ENCODE results near the gene GNG12. TPM values are rescaled to one million over a fixed set of nuclear protein-coding genes. Genes with fewer than 3 reads are reported as not detected.
A peak's percentile ranks its signal among the peaks of the same experiment; 100 is the strongest.

GNG12 gene
- total RNA-seq, 1 donor from 2014 or later: 0.05 TPM

DNA sequence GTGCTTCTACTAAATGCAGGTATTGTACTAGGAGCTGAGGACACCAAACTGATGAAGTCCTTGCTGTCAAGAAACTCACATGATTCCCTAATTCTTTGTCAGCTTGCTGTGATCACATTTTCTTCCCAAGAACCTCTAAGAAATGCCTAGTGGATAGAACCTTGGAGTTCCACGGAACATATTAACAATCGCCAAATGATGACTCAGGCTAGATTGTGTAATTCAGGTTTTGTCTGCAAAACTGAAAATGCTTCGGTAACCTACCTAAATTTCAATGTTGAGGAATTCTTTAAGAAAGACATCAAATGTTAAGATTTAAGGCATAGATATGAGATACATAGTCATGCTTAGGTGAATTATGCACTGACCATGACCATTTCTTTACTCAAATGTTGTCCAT, 150.0 kb downstream of the GNG12 start:
- no peak for DNase-seq
- Mint-ChIP-seq H3K27ac (peak overlapping the region; percentile 96), H3K27me3 (peaks cover 3% of the 10 kb centered on the region), H3K4me1 (peaks cover 29% of the 10 kb centered on the region), H3K36me3 (ENCODE audit: low read depth) (peaks cover 17% of the 10 kb centered on the region), H3K4me3 (peak overlapping the region; percentile 91), H3K9me3 (no peaks in the 10 kb centered on the region)
- intact Hi-C loops (cut with micrococcal nuclease): loop anchor here (10.0 kb wide), 4 partner anchors 379 to 1409 kb away; partner anchors contain the start of genes IL12RB2 and SLC35D1

DNA sequence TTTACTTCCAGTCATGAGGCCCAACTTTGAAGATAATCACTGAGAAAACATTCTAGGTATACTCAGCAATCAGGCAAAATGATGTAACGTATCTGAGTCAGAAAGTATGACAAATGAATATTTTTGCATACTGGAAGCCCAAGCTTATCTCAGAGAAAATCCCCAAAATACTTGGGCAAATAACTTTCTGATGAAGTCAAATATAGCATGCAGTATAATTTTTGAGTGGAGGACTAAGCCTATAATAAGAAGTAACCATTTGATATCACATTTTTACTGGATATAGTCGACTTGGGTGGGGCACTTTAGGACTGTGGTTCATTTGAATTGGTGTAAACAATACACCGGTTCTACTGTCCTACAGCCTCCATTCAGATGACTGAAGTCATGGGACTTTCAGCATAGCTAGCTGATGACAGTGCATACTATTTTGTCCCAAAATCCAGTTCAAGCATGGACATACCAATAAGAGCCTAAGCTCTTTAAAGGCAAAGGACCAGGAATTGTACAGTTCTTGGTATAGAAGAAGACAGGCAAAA, 150.5 kb downstream of the GNG12 start:
- no peaks in the 10 kb centered on the region for H3K9me3 Mint-ChIP-seq
- H3K4me3 Mint-ChIP-seq: no peak overlapping the region
- H3K36me3 Mint-ChIP-seq (ENCODE audit: low read depth): peaks cover 13% of the 10 kb centered on the region
- no peak for DNase-seq
- H3K4me1 Mint-ChIP-seq: peaks cover 28% of the 10 kb centered on the region
- intact Hi-C loops (cut with micrococcal nuclease): loop anchor here (10.0 kb wide), 4 partner anchors 378 to 1408 kb away; partner anchors contain the start of genes IL12RB2 and SLC35D1
- H3K27me3 Mint-ChIP-seq: peaks cover 6% of the 10 kb centered on the region
- H3K27ac Mint-ChIP-seq: no peak overlapping the region

DNA sequence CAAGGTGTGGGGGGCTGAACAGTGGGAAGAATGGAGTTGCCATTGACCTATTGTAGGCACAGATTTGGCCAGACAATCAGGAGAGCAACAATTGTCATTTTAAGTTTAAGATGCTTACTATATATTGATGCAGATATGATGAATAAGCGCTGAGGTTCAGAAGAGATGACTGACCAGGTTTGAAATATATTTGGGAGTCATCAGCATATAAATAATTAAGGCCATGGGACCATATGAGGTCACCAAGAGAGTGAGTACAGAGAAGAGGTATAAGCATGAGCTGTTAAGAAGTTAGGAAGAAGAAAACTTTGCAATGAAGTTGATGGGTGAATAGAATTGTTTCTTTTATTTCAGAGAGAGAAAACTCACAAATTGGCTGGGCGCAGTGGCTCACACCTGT, 152.8 kb downstream of the GNG12 start:
- Mint-ChIP-seq H3K4me3 (no peak overlapping the region), H3K4me1 (peaks cover 24% of the 10 kb centered on the region), H3K27ac (no peak overlapping the region), H3K27me3 (peaks cover 8% of the 10 kb centered on the region), H3K9me3 (no peaks in the 10 kb centered on the region), H3K36me3 (ENCODE audit: low read depth) (peaks cover 1% of the 10 kb centered on the region)
- no peak for DNase-seq
- intact Hi-C loops (cut with micrococcal nuclease): loop anchor here (10.0 kb wide), 4 partner anchors 376 to 1406 kb away; partner anchors contain the start of genes IL12RB2 and SLC35D1

DNA sequence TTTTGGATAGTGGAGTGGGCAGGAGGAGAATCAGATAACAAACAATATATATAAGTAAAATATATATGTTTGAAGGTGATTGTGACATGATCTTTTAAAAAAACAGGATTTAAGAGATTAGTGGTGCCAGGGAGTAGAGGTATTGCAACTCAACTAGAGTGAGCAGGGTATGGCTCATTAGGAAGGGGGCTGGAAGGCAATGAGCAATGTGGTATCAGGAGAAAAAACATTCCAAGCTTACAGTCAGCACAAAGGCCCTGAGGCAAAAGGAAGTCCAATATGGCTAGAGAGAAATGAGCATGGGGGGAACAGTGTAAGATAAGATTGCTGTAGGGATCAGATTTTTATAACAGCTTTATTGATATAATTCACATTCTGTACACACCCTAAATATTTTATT, 153.6 kb downstream of the GNG12 start:
- Mint-ChIP-seq H3K27me3 (peaks cover 8% of the 10 kb centered on the region), H3K4me1 (peaks cover 30% of the 10 kb centered on the region), H3K27ac (no peak overlapping the region), H3K4me3 (no peak overlapping the region), H3K36me3 (ENCODE audit: low read depth) (no peaks in the 10 kb centered on the region), H3K9me3 (no peaks in the 10 kb centered on the region)
- no peak for DNase-seq
- intact Hi-C loops (cut with micrococcal nuclease): loop anchor here (10.0 kb wide), 4 partner anchors 375 to 1405 kb away; partner anchors contain the start of genes IL12RB2 and SLC35D1

DNA sequence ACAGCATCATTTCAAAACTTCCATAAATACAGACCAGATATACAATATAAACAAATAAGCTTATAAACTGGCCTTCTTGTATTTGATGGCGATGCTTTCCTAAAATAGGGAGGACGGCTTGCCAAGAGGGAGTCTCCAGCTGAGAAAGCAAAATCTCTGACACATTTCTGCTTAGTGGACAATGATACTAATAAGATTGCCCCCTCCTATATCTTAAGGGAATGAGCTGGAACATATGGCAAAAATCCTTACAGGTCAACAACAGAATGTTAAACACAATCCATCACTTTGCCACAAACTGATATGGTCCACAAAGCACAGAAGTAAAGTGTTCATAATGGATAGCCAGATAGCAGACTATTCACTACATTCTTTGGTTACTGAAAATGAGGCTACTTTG, 155.3 kb downstream of the GNG12 start:
- H3K9me3 Mint-ChIP-seq: no peaks in the 10 kb centered on the region
- no peaks in the 10 kb centered on the region for H3K36me3 Mint-ChIP-seq (ENCODE audit: low read depth)
- intact Hi-C loops (cut with micrococcal nuclease): no loop called here
- no peak overlapping the region for H3K4me3 Mint-ChIP-seq
- H3K27me3 Mint-ChIP-seq: peaks cover 12% of the 10 kb centered on the region
- H3K4me1 Mint-ChIP-seq: peaks cover 24% of the 10 kb centered on the region
- no peak overlapping the region for H3K27ac Mint-ChIP-seq
- DNase-seq: no peak

DNA sequence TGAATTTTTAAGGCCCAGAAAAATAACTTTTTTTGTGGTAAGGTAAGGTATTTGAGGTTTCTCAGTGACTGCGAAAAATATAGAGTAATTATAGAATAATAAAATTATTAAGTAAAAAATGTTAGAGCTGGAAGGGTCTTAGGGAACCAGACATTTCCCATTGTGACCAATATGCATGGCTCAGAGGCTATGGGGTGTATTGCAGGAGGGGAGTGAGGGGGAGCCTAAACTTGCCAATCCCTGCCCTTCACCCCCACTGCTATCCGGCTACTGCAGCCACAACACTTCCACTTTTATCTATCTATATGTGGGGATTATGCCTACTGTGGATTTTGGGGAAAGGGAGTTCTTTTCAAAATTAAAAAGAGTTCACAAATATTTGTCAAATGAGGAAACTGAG, 155.9 kb downstream of the GNG12 start:
- intact Hi-C loops (cut with micrococcal nuclease): no loop called here
- no peak overlapping the region for H3K4me3 Mint-ChIP-seq
- H3K36me3 Mint-ChIP-seq (ENCODE audit: low read depth): no peaks in the 10 kb centered on the region
- peaks cover 14% of the 10 kb centered on the region for H3K27me3 Mint-ChIP-seq
- DNase-seq: no peak
- H3K9me3 Mint-ChIP-seq: no peaks in the 10 kb centered on the region
- peaks cover 22% of the 10 kb centered on the region for H3K4me1 Mint-ChIP-seq
- no peak overlapping the region for H3K27ac Mint-ChIP-seq

DNA sequence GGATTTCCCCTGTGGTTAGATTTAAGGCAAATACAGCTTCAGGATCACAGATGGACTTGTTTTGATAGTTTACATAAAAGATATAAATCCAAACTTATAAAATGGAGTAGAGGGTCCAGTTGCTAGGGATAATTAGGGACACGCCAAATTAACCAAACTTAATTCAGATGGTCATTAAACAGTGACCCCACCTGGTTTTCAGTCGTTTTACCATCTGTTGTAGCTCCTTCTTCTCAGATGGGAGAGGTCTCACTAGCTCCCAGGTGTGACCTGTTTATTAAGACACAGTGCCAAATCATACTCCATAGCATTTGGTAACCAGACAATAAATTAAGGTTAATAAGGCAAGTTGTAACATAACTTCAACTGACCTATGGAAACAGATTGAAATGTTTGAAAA, 156.3 kb downstream of the GNG12 start:
- peaks cover 22% of the 10 kb centered on the region for H3K4me1 Mint-ChIP-seq
- intact Hi-C loops (cut with micrococcal nuclease): no loop called here
- H3K36me3 Mint-ChIP-seq (ENCODE audit: low read depth): no peaks in the 10 kb centered on the region
- H3K27me3 Mint-ChIP-seq: peaks cover 18% of the 10 kb centered on the region
- no peaks in the 10 kb centered on the region for H3K9me3 Mint-ChIP-seq
- DNase-seq: no peak
- H3K27ac Mint-ChIP-seq: no peak overlapping the region
- H3K4me3 Mint-ChIP-seq: no peak overlapping the region

DNA sequence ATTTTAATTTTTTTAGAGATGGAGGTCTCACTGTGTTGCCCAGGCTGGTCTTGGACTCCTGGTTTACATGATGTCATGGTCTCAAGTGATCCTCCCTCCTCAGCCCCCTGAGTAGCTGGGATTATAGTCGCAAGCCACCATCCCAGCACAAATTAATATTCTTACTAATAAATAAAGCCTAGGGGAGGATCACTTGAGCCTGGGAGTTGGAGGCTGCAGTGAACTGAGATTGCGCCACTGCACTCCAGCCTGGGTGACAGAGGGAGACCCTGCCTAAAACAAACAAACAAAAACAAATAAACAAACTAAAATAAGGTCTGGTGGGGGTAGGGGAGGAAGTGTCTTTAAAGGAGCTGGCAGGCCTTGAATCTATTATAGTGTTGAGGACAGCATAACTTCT, 157.0 kb downstream of the GNG12 start:
- Mint-ChIP-seq H3K36me3 (ENCODE audit: low read depth) (no peaks in the 10 kb centered on the region), H3K27me3 (peaks cover 20% of the 10 kb centered on the region), H3K9me3 (no peaks in the 10 kb centered on the region), H3K27ac (no peak overlapping the region), H3K4me3 (no peak overlapping the region), H3K4me1 (peaks cover 22% of the 10 kb centered on the region)
- intact Hi-C loops (cut with micrococcal nuclease): no loop called here
- no peak for DNase-seq

DNA sequence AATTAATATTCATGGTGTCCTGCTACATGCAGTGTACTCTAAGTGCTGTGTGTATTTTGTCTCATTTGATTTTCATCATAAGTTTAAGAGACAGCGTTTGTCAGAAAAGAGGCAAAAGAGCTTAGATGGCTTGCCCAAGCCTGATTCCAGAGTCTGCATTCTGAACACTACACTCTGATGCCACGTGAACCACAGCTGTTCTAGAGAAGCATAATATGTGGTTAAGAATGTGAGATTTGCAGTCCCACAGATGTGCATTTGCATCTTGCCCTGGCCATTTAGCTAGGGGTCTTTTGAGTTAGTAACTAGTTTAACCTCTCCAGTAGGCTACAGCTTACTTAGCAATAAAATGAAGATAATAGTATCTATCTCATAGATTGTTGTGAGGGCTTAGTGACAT, 157.5 kb downstream of the GNG12 start:
- intact Hi-C loops (cut with micrococcal nuclease): no loop called here
- Mint-ChIP-seq H3K9me3 (no peaks in the 10 kb centered on the region), H3K36me3 (ENCODE audit: low read depth) (no peaks in the 10 kb centered on the region), H3K4me1 (peaks cover 22% of the 10 kb centered on the region), H3K27me3 (peaks cover 24% of the 10 kb centered on the region), H3K4me3 (no peak overlapping the region), H3K27ac (no peak overlapping the region)
- DNase-seq: no peak

DNA sequence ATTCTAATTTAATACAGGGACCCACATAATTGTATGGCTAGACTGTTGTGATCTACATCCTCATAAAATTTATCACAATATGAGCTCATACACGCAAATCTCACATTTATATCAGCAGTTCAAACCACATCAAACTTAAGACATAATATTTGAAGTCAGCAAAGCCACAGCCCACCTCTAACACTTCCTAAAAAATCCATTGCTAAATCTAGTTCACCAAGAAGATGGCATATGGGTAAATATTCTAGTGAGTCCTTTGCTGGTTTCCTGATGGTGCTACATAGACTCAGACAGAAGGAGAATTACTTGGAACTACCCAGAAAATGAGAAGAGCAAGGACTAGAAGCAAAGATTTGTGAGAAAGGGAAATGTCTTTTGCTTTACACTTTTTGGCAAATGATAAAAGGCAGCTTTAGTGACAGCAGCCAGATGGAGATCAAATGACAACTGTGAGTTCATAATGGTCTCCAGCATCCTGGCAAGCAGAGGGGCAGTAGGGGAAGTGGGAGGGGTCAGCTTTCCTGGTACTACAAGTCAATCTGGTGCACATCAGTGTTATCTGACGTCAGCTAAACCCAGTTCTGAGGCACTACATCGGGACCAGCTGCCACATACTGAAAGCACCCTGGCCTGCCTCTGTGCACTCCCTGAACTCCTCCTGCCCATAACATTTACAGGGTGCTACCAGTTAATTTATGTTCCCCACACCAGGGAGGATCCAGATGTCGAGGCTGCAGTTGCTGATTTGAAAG, 158.8 kb downstream of the GNG12 start:
- Mint-ChIP-seq H3K4me3 (peak overlapping the region; percentile 61), H3K27me3 (peaks cover 34% of the 10 kb centered on the region), H3K36me3 (ENCODE audit: low read depth) (no peaks in the 10 kb centered on the region), H3K4me1 (peaks cover 22% of the 10 kb centered on the region), H3K27ac (peak overlapping the region; percentile 39), H3K9me3 (no peaks in the 10 kb centered on the region)
- intact Hi-C loops (cut with micrococcal nuclease): no loop called here
- DNase-seq: peak; percentile 80

DNA sequence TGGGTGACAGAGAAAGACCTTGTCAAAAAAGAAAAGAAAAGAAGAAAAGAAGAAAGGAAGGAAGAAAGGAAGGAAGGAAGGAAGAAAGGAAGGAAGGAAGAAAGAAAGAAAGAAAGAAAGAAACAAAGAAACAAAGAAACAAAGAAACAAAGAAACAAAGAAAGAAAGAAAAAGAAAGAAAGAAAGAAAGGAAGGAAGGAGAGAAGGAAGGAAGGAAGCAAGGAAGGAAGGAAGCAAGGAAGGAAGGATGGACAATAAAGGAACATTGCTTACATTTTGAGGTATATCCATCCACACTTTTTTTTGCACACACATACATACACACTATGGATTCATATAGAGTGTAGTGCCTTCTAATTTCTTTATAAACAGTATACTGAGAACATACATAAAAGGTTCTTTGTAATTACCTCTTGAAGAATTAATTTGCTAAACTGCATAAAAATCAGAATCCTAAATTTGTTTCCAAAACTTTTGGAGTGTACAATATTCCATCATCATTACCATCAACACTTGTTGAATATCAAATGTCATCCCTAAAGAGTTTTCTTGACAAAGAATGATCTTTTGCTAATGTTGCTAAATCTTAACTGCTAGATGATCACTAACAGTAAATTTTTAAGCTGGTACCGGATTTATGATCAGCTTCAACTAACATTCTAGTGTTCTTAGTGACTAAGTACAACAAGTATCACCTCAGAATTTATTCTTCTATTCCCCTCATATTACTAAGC, 159.6 kb downstream of the GNG12 start:
- H3K9me3 Mint-ChIP-seq: no peaks in the 10 kb centered on the region
- H3K36me3 Mint-ChIP-seq (ENCODE audit: low read depth): no peaks in the 10 kb centered on the region
- H3K27ac Mint-ChIP-seq: no peak overlapping the region
- H3K4me1 Mint-ChIP-seq: peaks cover 22% of the 10 kb centered on the region
- H3K4me3 Mint-ChIP-seq: no peak overlapping the region
- intact Hi-C loops (cut with micrococcal nuclease): no loop called here
- peaks cover 35% of the 10 kb centered on the region for H3K27me3 Mint-ChIP-seq
- DNase-seq: no peak

DNA sequence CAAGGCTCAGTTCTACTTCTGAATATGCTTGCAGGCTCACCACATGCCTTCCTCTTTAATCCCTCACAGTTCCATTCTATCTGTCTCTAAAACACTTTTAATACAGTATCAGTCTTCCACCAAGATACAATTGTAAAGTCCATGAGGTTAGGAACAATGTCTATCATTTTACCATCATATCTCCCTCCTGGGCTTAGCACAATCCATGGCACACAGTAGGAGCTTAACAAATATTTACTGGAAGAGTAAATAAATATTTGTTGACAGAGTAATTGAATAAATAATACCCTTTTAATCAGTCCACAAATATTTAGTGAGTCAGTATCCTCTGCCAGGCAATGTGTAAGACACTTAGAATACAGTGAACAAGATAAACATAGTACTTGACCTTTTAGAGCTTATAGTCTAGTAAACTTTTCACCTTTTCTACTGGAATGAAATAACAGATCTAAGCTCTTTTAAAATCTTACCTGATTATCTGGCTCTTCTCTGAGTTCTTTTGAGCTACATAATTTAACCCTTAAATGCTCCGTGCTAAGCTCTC, 160.9 kb downstream of the GNG12 start:
- intact Hi-C loops (cut with micrococcal nuclease): no loop called here
- Mint-ChIP-seq H3K27ac (no peak overlapping the region), H3K9me3 (no peaks in the 10 kb centered on the region), H3K27me3 (peaks cover 39% of the 10 kb centered on the region), H3K4me1 (peaks cover 22% of the 10 kb centered on the region), H3K36me3 (ENCODE audit: low read depth) (no peaks in the 10 kb centered on the region), H3K4me3 (no peak overlapping the region)
- no peak for DNase-seq

DNA sequence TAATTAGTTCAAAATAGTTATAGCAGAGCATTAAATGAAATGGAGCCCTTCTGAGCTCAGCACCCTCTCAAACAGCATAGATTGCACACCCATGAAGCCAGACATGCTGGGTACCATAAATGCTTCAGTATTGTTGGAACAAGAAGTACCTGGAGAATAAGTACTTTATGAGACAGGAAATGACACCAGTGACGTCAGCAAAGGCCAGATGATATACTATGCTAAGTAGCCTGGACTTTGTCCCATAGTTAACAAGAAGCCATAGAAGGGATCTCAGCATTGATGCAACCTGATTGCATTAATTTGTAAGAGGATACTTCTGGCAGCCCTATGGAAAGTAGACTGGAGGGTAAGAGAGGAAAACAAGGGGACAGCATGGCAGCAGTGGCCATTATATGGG, 164.6 kb downstream of the GNG12 start:
- H3K4me3 Mint-ChIP-seq: no peak overlapping the region
- H3K4me1 Mint-ChIP-seq: peaks cover 3% of the 10 kb centered on the region
- H3K27ac Mint-ChIP-seq: no peak overlapping the region
- H3K9me3 Mint-ChIP-seq: no peaks in the 10 kb centered on the region
- peaks cover 1% of the 10 kb centered on the region for H3K36me3 Mint-ChIP-seq (ENCODE audit: low read depth)
- no peak for DNase-seq
- intact Hi-C loops (cut with micrococcal nuclease): no loop called here
- peaks cover 48% of the 10 kb centered on the region for H3K27me3 Mint-ChIP-seq

DNA sequence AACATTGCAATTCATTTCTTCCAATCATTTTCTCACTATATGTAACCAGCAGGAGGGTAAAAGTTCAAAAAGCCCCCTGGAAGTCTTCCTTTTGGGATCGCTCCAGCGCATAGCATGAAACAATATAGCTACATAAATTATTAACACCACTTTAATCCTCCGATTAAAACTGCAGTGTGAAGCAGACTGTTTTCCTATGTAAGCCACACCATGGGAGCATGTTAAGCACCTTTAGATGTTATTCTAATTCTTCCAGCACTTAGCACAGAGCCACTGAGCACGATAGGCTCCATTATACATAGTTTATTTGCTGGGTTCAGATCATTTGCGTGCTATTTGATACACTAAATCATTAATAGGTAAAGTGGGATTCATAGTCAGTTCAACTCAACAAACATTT, 166.6 kb downstream of the GNG12 start:
- H3K4me1 Mint-ChIP-seq: no peaks in the 10 kb centered on the region
- no peak overlapping the region for H3K4me3 Mint-ChIP-seq
- H3K9me3 Mint-ChIP-seq: no peaks in the 10 kb centered on the region
- peaks cover 45% of the 10 kb centered on the region for H3K27me3 Mint-ChIP-seq
- H3K36me3 Mint-ChIP-seq (ENCODE audit: low read depth): peaks cover 1% of the 10 kb centered on the region
- intact Hi-C loops (cut with micrococcal nuclease): no loop called here
- H3K27ac Mint-ChIP-seq: no peak overlapping the region
- no peak for DNase-seq
